ENCODE data around the gene UCN.

- no peak for TF ChIP-seq EZH2 (IDR thresholded peaks at IDR 0.05; ENCODE audit: borderline replicate concordance, low read length)
- no peak for TF ChIP-seq CTCF (conservative IDR thresholded peaks at IDR 0.05 in 1 of 2, IDR thresholded peaks at IDR 0.05 in 1 of 2; ENCODE audit: extremely low read depth in 1 of 2, insufficient read depth in 1 of 2, low read depth in 1 of 2, low read length in 2 of 2)
Measured at GRCh38 chr2:27294928-27295327, 13.3 kb downstream of the UCN start.
